GM12801 (cell line): Measurements from ENCODE around the gene MACROD2.

Experiments used
- CTCF ChIP-seq: IDR thresholded peaks from one replicate; pipeline ENCODE4 v1.5.1; 2011; ENCODE audit warnings: control low read depth; ENCODE audit not compliant: insufficient read length; ENCODE audit errors: extremely low read depth

MACROD2 gene

GRCh38 chr20:14303651-14304050, 308.3 kb downstream of the MACROD2 start:
- TF ChIP-seq CTCF, result no peak

GRCh38 chr20:14304472-14304871, 309.2 kb downstream of the MACROD2 start:
- TF ChIP-seq CTCF, result no peak

GRCh38 chr20:14307956-14308355, 312.6 kb downstream of the MACROD2 start:
- TF ChIP-seq CTCF, result no peak

- TF ChIP-seq CTCF, result no peak
Measured at GRCh38 chr20:14310977-14311627, 315.8 kb downstream of the MACROD2 start.

DNA sequence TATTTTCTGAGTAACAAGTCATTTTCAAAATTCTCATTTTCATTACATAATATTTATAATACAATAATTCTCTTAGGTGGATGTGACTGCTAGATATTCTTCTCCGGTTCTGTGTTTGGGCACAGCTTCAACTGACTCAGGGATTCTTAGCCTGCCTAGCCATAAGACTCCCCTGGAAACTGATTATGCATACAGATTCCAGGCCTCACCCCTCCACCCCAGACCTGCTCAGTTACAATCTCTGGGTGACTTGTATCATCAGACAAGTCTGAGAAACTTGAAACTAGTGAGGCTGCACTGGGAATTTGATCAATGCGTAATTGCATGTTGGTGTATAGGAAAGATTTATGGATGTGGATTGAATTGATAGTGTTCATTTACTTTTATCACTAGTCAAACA, 316.7 kb downstream of the MACROD2 start:
- TF ChIP-seq CTCF, result no peak

GRCh38 chr20:14313341-14314020, 318.2 kb downstream of the MACROD2 start:
- no peak for TF ChIP-seq CTCF

- no peak for TF ChIP-seq CTCF
Measured at GRCh38 chr20:14319704-14320103, 324.4 kb downstream of the MACROD2 start.
